Measurements from ENCODE around the gene YPEL5.

The YPEL5 gene

DNA sequence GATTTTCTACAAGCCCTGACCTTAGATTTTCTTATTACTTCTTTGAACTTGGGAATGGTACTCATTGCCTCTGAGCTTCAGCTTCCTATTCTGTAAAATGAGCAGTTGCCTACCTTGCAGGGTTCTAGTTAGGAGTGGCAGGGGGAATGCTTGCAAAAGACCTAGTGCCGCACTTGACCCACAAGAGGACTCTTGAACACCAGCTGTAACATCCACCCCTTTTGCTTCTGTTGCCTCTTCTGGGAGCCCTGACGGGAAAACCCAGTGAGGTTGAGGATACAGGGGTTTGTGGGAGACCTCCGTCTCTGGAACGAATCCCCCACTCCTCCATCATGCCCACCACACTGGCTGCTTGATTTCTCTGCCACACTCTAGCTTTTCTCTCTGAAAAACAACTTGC is 57.5 kb downstream of the YPEL5 start:
- peaks cover 9% of the 10 kb centered on the region for H3K4me1 Mint-ChIP-seq
- no peaks in the 10 kb centered on the region for H3K9me3 Mint-ChIP-seq
- DNase-seq (ENCODE audit: low spot score in 2 of 2) (no peak), ATAC-seq (replicated peaks; ENCODE audit: extremely low read depth, poor library complexity, severe bottlenecking) (no peak)
- H3K36me3 Mint-ChIP-seq (ENCODE audit: insufficient read depth) = no peaks in the 10 kb centered on the region
- no peak overlapping the region for H3K4me3 Mint-ChIP-seq
- H3K27me3 Mint-ChIP-seq = no peaks in the 10 kb centered on the region
- no peak overlapping the region for H3K27ac Mint-ChIP-seq (ENCODE audit: low read depth)

GRCh38 chr2:30205456-30205855 is 58.6 kb downstream of the YPEL5 start:
- H3K27me3 Mint-ChIP-seq = no peaks in the 10 kb centered on the region
- H3K36me3 Mint-ChIP-seq (ENCODE audit: insufficient read depth) = no peaks in the 10 kb centered on the region
- no peak for DNase-seq (ENCODE audit: low spot score in 2 of 2)
- H3K9me3 Mint-ChIP-seq = no peaks in the 10 kb centered on the region
- H3K4me1 Mint-ChIP-seq = peaks cover 16% of the 10 kb centered on the region
- no peak for ATAC-seq (replicated peaks; ENCODE audit: extremely low read depth, poor library complexity, severe bottlenecking)
- H3K4me3 Mint-ChIP-seq = no peak overlapping the region
- no peak overlapping the region for H3K27ac Mint-ChIP-seq (ENCODE audit: low read depth)

DNA sequence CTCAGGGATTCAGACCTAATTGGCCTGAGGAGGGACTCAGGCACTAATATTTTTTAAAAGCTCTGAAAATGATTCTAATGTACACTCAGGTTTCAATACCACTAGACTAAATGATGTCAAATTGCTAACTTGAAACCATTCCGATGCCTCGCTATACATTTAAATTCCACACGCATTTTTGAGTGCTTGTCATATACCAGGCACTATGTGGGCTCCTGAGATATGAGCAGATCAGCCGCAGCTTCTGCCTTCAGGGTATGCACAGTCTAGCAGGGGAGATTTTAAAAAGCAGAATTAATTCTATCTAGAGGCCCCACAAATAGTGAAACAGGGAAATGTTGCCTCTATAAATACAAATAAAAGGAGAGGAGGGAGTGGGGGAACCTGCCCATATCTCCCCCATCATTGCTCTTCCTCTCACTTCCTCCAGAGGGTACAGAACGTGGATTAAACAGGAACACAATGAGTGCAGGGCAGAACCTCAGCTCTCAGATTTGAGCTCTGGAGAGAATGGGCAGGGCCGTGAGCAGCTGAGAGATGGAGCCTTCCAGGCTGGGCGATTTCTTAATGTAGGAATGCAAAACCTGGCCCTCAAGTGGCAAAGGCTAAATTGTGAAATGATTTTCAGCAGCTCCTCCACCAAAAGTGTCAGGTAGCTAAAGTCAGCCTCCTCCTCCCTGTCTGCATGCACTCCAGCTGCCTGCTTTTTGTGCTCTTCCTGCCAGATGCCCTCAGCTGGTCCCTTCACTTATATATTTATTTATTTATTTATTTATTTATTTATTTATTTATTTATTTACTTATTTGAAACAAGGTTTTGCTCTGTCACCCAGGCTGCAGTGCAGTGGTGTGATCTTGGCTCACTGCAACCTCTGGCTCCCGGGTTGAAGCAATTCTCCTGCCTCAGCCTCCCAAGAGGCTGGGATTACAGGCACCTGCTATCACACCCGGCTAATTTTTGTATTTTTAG is 59.9 kb downstream of the YPEL5 start:
- H3K27me3 Mint-ChIP-seq = no peaks in the 10 kb centered on the region
- no peak overlapping the region for H3K27ac Mint-ChIP-seq (ENCODE audit: low read depth)
- DNase-seq (ENCODE audit: low spot score in 2 of 2) = no peak
- H3K4me3 Mint-ChIP-seq = no peak overlapping the region
- H3K4me1 Mint-ChIP-seq = peaks cover 16% of the 10 kb centered on the region
- H3K36me3 Mint-ChIP-seq (ENCODE audit: insufficient read depth) = no peaks in the 10 kb centered on the region
- no peak for ATAC-seq (replicated peaks; ENCODE audit: extremely low read depth, poor library complexity, severe bottlenecking)
- no peaks in the 10 kb centered on the region for H3K9me3 Mint-ChIP-seq

DNA sequence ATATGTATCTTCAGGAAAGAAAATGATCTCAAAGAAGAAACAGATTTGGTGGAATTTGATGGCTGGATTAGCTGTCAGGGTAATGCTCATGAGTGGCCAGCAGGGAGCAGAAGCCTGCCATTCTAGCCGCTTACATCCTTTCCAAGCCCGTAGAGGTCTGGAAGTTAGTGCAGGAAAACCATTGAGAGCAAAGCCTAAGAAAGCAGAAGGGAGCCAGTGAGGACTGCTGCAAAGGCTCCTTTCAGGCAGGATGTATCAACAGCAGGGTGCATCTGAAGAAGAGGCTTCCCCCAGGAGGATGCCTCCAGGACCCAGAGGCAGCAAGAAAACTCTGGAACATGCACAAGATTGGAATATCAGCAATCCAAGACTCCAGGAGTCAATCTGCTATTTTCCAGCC is 61.6 kb downstream of the YPEL5 start:
- no peaks in the 10 kb centered on the region for H3K9me3 Mint-ChIP-seq
- no peak overlapping the region for H3K27ac Mint-ChIP-seq (ENCODE audit: low read depth)
- H3K27me3 Mint-ChIP-seq = no peaks in the 10 kb centered on the region
- DNase-seq (ENCODE audit: low spot score in 2 of 2) (no peak), ATAC-seq (replicated peaks; ENCODE audit: extremely low read depth, poor library complexity, severe bottlenecking) (no peak)
- H3K36me3 Mint-ChIP-seq (ENCODE audit: insufficient read depth) = no peaks in the 10 kb centered on the region
- peaks cover 16% of the 10 kb centered on the region for H3K4me1 Mint-ChIP-seq
- no peak overlapping the region for H3K4me3 Mint-ChIP-seq

GRCh38 chr2:30209227-30209626 is 62.4 kb downstream of the YPEL5 start:
- H3K4me3 Mint-ChIP-seq = peak overlapping the region; percentile 5

More at GRCh38 chr2:30209227-30209626, 62.4 kb downstream of the YPEL5 start:
- Mint-ChIP-seq H3K27me3 (no peaks in the 10 kb centered on the region), H3K9me3 (no peaks in the 10 kb centered on the region), H3K4me1 (peaks cover 16% of the 10 kb centered on the region), H3K36me3 (ENCODE audit: insufficient read depth) (no peaks in the 10 kb centered on the region), H3K27ac (ENCODE audit: low read depth) (peak overlapping the region; percentile 76)
- peak; percentile 82 for ATAC-seq (replicated peaks; ENCODE audit: extremely low read depth, poor library complexity, severe bottlenecking)
- no peak for DNase-seq (ENCODE audit: low spot score in 2 of 2)
